Right lobe of liver (tissue), 4 donors: Measurements from ENCODE around the gene MYO1H.
"Not testable (repeated sequence)": the region's sequence is repeated elsewhere in the genome, so short reads cannot be mapped to it uniquely, and the experiment has no call there.

Source experiments
- POLR2A ChIP-seq: fragments of 450-650 bp; IDR thresholded peaks from one replicate; pipeline ENCODE4 v1.6.1; 2017; ENCODE audit warnings: antibody characterized with exemption, mild to moderate bottlenecking
- TF ChIP-seq, protein P1 (sequence below), 4 donors: fragments of 200-600 bp in 3 of 4; fragments of 450-650 bp in 1 of 4; IDR thresholded peaks; one replicate each; pipeline versions ENCODE4 v1.5.1 to v1.8.0; 2016 to 2022; ENCODE audit warnings: antibody characterized with exemption in 4 of 4, mild to moderate bottlenecking in 2 of 4
- donor health status: DM: no; HTN: no; CAD: no.
- donor health status: DM: no; HTN: no; CAD: no.
- donor health status: DM: no; HTN: yes; CAD: no.

DNA sequence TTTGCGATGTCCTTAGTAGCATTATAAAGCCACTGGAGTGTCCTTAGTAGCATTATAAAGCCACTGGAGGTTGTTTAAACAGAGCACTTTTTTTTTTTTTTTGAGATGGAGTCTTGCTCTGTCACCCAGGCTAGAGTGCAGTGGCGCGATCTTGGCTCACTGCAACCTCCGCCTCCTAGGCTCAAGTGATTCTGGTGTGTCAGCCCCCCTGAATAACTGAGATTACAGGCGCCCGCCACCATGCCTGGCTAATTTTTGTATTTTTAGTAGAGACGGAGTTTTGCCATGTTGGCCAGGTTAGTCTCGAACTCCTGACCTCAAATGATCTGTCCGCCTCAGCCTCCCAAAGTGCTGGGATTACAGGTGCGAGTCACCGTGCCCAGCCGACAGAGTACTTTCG lies 92.3 kb downstream of the MYO1H start:
- TF ChIP-seq, protein P1, sequence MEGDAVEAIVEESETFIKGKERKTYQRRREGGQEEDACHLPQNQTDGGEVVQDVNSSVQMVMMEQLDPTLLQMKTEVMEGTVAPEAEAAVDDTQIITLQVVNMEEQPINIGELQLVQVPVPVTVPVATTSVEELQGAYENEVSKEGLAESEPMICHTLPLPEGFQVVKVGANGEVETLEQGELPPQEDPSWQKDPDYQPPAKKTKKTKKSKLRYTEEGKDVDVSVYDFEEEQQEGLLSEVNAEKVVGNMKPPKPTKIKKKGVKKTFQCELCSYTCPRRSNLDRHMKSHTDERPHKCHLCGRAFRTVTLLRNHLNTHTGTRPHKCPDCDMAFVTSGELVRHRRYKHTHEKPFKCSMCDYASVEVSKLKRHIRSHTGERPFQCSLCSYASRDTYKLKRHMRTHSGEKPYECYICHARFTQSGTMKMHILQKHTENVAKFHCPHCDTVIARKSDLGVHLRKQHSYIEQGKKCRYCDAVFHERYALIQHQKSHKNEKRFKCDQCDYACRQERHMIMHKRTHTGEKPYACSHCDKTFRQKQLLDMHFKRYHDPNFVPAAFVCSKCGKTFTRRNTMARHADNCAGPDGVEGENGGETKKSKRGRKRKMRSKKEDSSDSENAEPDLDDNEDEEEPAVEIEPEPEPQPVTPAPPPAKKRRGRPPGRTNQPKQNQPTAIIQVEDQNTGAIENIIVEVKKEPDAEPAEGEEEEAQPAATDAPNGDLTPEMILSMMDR (IDR thresholded peaks at IDR 0.05) = not testable (repeated sequence)
- TF ChIP-seq POLR2A = not testable (repeated sequence)
